Measurements from ENCODE around the gene SMCO2.

DNA sequence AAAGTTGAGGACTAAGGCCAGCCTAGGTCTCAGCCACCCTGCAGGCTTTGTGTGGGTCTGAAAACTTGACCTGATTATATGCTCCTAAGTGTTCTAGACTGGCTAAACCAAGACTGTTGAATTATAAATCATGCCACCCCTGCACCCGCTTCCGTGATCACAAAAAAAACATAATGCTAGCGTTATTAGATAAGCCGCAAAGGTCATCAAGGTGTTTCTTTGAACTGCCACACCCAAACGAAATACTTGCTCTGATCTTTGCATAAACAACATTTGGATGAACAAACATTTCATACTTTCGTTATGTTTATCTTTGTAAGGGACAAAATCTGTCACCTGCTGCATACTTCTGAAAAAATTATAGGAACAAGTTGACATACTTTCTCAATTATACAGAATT is 2.5 kb downstream of the SMCO2 start:
- TF ChIP-seq, protein P1, sequence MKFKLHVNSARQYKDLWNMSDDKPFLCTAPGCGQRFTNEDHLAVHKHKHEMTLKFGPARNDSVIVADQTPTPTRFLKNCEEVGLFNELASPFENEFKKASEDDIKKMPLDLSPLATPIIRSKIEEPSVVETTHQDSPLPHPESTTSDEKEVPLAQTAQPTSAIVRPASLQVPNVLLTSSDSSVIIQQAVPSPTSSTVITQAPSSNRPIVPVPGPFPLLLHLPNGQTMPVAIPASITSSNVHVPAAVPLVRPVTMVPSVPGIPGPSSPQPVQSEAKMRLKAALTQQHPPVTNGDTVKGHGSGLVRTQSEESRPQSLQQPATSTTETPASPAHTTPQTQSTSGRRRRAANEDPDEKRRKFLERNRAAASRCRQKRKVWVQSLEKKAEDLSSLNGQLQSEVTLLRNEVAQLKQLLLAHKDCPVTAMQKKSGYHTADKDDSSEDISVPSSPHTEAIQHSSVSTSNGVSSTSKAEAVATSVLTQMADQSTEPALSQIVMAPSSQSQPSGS (IDR thresholded peaks at IDR 0.05; ENCODE audit: low read length) = no peak
- TF ChIP-seq, protein P2, sequence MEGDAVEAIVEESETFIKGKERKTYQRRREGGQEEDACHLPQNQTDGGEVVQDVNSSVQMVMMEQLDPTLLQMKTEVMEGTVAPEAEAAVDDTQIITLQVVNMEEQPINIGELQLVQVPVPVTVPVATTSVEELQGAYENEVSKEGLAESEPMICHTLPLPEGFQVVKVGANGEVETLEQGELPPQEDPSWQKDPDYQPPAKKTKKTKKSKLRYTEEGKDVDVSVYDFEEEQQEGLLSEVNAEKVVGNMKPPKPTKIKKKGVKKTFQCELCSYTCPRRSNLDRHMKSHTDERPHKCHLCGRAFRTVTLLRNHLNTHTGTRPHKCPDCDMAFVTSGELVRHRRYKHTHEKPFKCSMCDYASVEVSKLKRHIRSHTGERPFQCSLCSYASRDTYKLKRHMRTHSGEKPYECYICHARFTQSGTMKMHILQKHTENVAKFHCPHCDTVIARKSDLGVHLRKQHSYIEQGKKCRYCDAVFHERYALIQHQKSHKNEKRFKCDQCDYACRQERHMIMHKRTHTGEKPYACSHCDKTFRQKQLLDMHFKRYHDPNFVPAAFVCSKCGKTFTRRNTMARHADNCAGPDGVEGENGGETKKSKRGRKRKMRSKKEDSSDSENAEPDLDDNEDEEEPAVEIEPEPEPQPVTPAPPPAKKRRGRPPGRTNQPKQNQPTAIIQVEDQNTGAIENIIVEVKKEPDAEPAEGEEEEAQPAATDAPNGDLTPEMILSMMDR (IDR thresholded peaks at IDR 0.05 in 2 of 3, conservative IDR thresholded peaks at IDR 0.05 in 1 of 3; ENCODE audit: control insufficient read depth in 2 of 3, extremely low read depth in 1 of 3, insufficient read depth in 1 of 3, low read depth in 3 of 3, low read length in 3 of 3) = no peak
- TF ChIP-seq POLR2AphosphoS2 (IDR thresholded peaks at IDR 0.05; ENCODE audit: low read depth, low read length) (no peak), POLR2AphosphoS5 (IDR thresholded peaks at IDR 0.05; ENCODE audit: low read length) (no peak), PML (IDR thresholded peaks at IDR 0.05; ENCODE audit: low read length) (no peak), CREB1 (IDR thresholded peaks at IDR 0.05; ENCODE audit: low read depth) (no peak), CEBPB (IDR thresholded peaks at IDR 0.05; ENCODE audit: borderline replicate concordance in 1 of 2, low read depth in 2 of 2, low read length in 2 of 2) (no peak), MXI1 (IDR thresholded peaks at IDR 0.05; ENCODE audit: low read depth, low read length) (no peak), POLR2A (IDR thresholded peaks at IDR 0.05; ENCODE audit: low read depth, low read length) (no peak), RCOR1 (conservative IDR thresholded peaks at IDR 0.05; ENCODE audit: low read depth, low read length) (no peak), SMC3 (IDR thresholded peaks at IDR 0.05; ENCODE audit: borderline replicate concordance, low read length) (no peak), EZH2 (IDR thresholded peaks at IDR 0.05; ENCODE audit: borderline replicate concordance, control insufficient read depth, low read depth, low read length) (no peak), SREBF2 (IDR thresholded peaks at IDR 0.05; ENCODE audit: low read length) (no peak), NBN (IDR thresholded peaks at IDR 0.05) (no peak)

All from GM12878 (cell line).